SHP77 treated with DMSO at 0.1 percent for 48 hours (cell line): ENCODE results near the gene MSH5.
A peak's percentile ranks its signal among the peaks of the same experiment; 100 is the strongest.
"Not testable (repeated sequence)": the region's sequence is repeated elsewhere in the genome, so short reads cannot be mapped to it uniquely, and the experiment has no call there.

Experiments used
- DNase-seq: peaks from one replicate; lab custom pipeline; 2025; lab: John Stamatoyannopoulos, UW

MSH5 gene

GRCh38 chr6:31739639-31740396, at the start of gene MSH5:
MSH5 (plus strand) TSS chr6:31740005; CDS start chr6:31740467, 462 bp downstream.
- DNase-seq, result peak; percentile 99

- DNase-seq, result no peak
Observed at GRCh38 chr6:31690231-31691077, 49.4 kb upstream of the MSH5 start.

- no peak for DNase-seq
Observed at GRCh38 chr6:31691078-31691463, 48.7 kb upstream of the MSH5 start.

GRCh38 chr6:31691564-31692108, 48.2 kb upstream of the MSH5 start:
- no peak for DNase-seq

GRCh38 chr6:31692353-31692752, 47.5 kb upstream of the MSH5 start:
- DNase-seq, result no peak

GRCh38 chr6:31692886-31693285, 46.9 kb upstream of the MSH5 start:
- no peak for DNase-seq

GRCh38 chr6:31693535-31693934, 46.3 kb upstream of the MSH5 start:
- no peak for DNase-seq

GRCh38 chr6:31697555-31697954, 42.2 kb upstream of the MSH5 start:
- no peak for DNase-seq

- DNase-seq, result no peak
Observed at GRCh38 chr6:31700740-31701401, 38.9 kb upstream of the MSH5 start.

- peak; percentile 58 for DNase-seq
Observed at GRCh38 chr6:31701666-31702404, 38.0 kb upstream of the MSH5 start.

GRCh38 chr6:31702405-31702818, 37.4 kb upstream of the MSH5 start:
- DNase-seq, result no peak

GRCh38 chr6:31702819-31703716, 36.7 kb upstream of the MSH5 start, which contains the start of gene ABHD16A:
ABHD16A (minus strand) TSS chr6:31703324; CDS start chr6:31703281, 43 bp downstream.
- DNase-seq, result peak; percentile 94

- no peak for DNase-seq
Observed at GRCh38 chr6:31705931-31706330, 33.9 kb upstream of the MSH5 start.

GRCh38 chr6:31706599-31706998, 33.2 kb upstream of the MSH5 start, which contains the start of gene LY6G6F:
LY6G6F (plus strand) TSS chr6:31706866; CDS start chr6:31706907, 41 bp downstream.
- DNase-seq, result no peak

- DNase-seq, result no peak
Observed at GRCh38 chr6:31707701-31708100, 32.1 kb upstream of the MSH5 start.

GRCh38 chr6:31708224-31708623, 31.6 kb upstream of the MSH5 start:
- no peak for DNase-seq

- not testable (repeated sequence) for DNase-seq
Observed at GRCh38 chr6:31709157-31709556, 30.6 kb upstream of the MSH5 start.

- no peak for DNase-seq
Observed at GRCh38 chr6:31710523-31711219, 29.1 kb upstream of the MSH5 start.

- no peak for DNase-seq
Observed at GRCh38 chr6:31711233-31711632, 28.6 kb upstream of the MSH5 start.

- DNase-seq, result no peak
Observed at GRCh38 chr6:31712296-31712695, 27.5 kb upstream of the MSH5 start.
